H1 (cell line): ENCODE data around the gene PRR19. TPM values are rescaled to one million over a fixed set of nuclear protein-coding genes. Genes with fewer than 3 reads are reported as not detected.

Experiments
- CTCF ChIA-PET: fragments of 300-600 bp; sonication (Branson Sonifier 250); formaldehyde crosslinking; loops from one replicate; lab custom pipeline; 2021; ENCODE audit not compliant: partially characterized antibody; lab: Charles Lee
- POLR2A ChIA-PET: fragments of 300-600 bp; sonication (Branson Sonifier 250); formaldehyde crosslinking; loops from one replicate; lab custom pipeline; 2021; ENCODE audit warnings: inconsistent platforms; ENCODE audit not compliant: partially characterized antibody; lab: Charles Lee
- DNase-seq, 2 experiments: peaks; one replicate each; pipeline versions ENCODE4 v3.0.0 to v3.0.0-alpha.2; 2010 to 2022; ENCODE audit warnings: low spot score in 2 of 2, low read depth in 1 of 2, mixed read lengths in 1 of 2
- FAIRE-seq: peaks from 2 replicates; lab custom pipeline; 2011; peaks lifted over from hg19 to GRCh38; lab: Jason Lieb, UNC
- H2AFZ ChIP-seq: 2 replicates; pipeline ENCODE4 v1.8.1; 2012; ENCODE audit warnings: low read length, inconsistent platforms
- H2AK5ac ChIP-seq: 2 replicates; pipeline ENCODE4 v1.6.1; 2013; ENCODE audit warnings: low read depth, low read length
- H2BK120ac ChIP-seq: replicated peaks from 2 replicates; pipeline ENCODE3; 2013; ENCODE audit warnings: low read depth, low read length, inconsistent platforms
- H2BK12ac ChIP-seq: 2 replicates; pipeline ENCODE4 v1.6.1; 2013; ENCODE audit warnings: low read depth, low read length
- H2BK15ac ChIP-seq: 2 replicates; pipeline ENCODE4 v1.6.1; 2013; ENCODE audit warnings: low read length
- H2BK20ac ChIP-seq: 2 replicates; pipeline ENCODE4 v1.6.1; 2013; ENCODE audit warnings: low read length
- H2BK5ac ChIP-seq: 2 replicates; pipeline ENCODE4 v1.6.1; 2013; ENCODE audit warnings: low read depth, low read length
- H3K14ac ChIP-seq: 2 replicates; pipeline ENCODE4 v1.6.1; 2013; ENCODE audit warnings: inconsistent platforms; ENCODE audit not compliant: insufficient read length
- H3K18ac ChIP-seq: 2 replicates; pipeline ENCODE4 v1.6.1; 2013; ENCODE audit warnings: low read length; ENCODE audit errors: extremely low read depth
- H3K23ac ChIP-seq: 2 replicates; pipeline ENCODE4 v1.6.1; 2013; ENCODE audit warnings: inconsistent platforms; ENCODE audit not compliant: insufficient read length
- H3K23me2 ChIP-seq: 2 replicates; pipeline ENCODE4 v1.6.1; 2013; ENCODE audit warnings: low read depth, low read length
- H3K27ac ChIP-seq: 2 replicates; pipeline ENCODE4 v1.6.1; 2011; ENCODE audit warnings: low read depth, low read length, inconsistent platforms
- H3K27me3 ChIP-seq, 4 experiments: replicated peaks in 1 of 4; 1 replicate in 1 of 4; 2 replicates in 3 of 4; pipeline versions ENCODE4 v1.6.1 to v1.8.1; 2011 to 2013; ENCODE audit warnings: low read length in 3 of 4, mild to moderate bottlenecking in 3 of 4, inconsistent platforms in 2 of 4, mixed read lengths in 2 of 4, moderate library complexity in 1 of 4; ENCODE audit not compliant: control insufficient read depth in 3 of 4, insufficient read depth in 3 of 4; ENCODE audit errors: extremely low read depth in 1 of 4
- H3K36me3 ChIP-seq, 4 experiments: 2 replicates each; pipeline versions ENCODE4 v1.6.1 to v1.8.1; 2011 to 2013; ENCODE audit warnings: mild to moderate bottlenecking in 4 of 4, low read length in 3 of 4, moderate library complexity in 2 of 4, control low read depth in 1 of 4, inconsistent platforms in 1 of 4; ENCODE audit not compliant: insufficient read depth in 4 of 4, control insufficient read depth in 2 of 4
- H3K4ac ChIP-seq: replicated peaks from 2 replicates; pipeline ENCODE3; 2013; ENCODE audit warnings: low read length, low read depth, mixed read lengths, inconsistent platforms; ENCODE audit not compliant: insufficient read length
- H3K4me1 ChIP-seq, 4 experiments: replicated peaks in 1 of 4; 1 replicate in 1 of 4; 2 replicates in 3 of 4; pipeline versions ENCODE4 v1.6.1 to v1.8.1; 2011 to 2013; ENCODE audit warnings: low read length in 3 of 4, inconsistent platforms in 2 of 4, mixed read lengths in 1 of 4; ENCODE audit not compliant: insufficient read depth in 4 of 4, control insufficient read depth in 3 of 4
- H3K4me2 ChIP-seq, 2 experiments: 2 replicates each; pipeline versions ENCODE4 v1.6.1 to v1.8.1; 2011 to 2013; ENCODE audit warnings: low read depth in 2 of 2, low read length in 2 of 2, control low read depth in 1 of 2, inconsistent platforms in 1 of 2, mild to moderate bottlenecking in 1 of 2; ENCODE audit not compliant: insufficient read depth in 1 of 2
- H3K4me3 ChIP-seq, 4 experiments: fragments of 200-600, 300-600 bp in 1 of 4; sonication (generic), shearing (Covaris generic), sonication (Bioruptor Twin) in 1 of 4; 2 replicates each; pipeline versions ENCODE4 v1.5.1 to v1.8.1; 2011 to 2016; ENCODE audit warnings: low read length in 4 of 4, low read depth in 3 of 4, control low read depth in 2 of 4, inconsistent platforms in 2 of 4, mild to moderate bottlenecking in 2 of 4, mixed read lengths in 1 of 4, moderate library complexity in 1 of 4; ENCODE audit not compliant: insufficient read depth in 2 of 4; ENCODE audit errors: extremely low read depth in 1 of 4
- H3K56ac ChIP-seq: replicated peaks from 2 replicates; pipeline ENCODE3; 2013; ENCODE audit warnings: low read depth, mild to moderate bottlenecking, mixed read lengths, low read length, inconsistent platforms; ENCODE audit not compliant: insufficient read length
- H3K79me1 ChIP-seq: 2 replicates; pipeline ENCODE4 v1.6.1; 2013; ENCODE audit warnings: low read depth, low read length, control low read depth
- H3K79me2 ChIP-seq, 2 experiments: 2 replicates each; pipeline versions ENCODE4 v1.6.1 to v1.8.1; 2012 to 2013; ENCODE audit warnings: low read length in 2 of 2, mild to moderate bottlenecking in 2 of 2, inconsistent platforms in 1 of 2; ENCODE audit not compliant: insufficient read depth in 2 of 2, control insufficient read depth in 1 of 2
- H3K9ac ChIP-seq, 4 experiments: replicated peaks in 1 of 4; 1 replicate in 1 of 4; 2 replicates in 3 of 4; pipeline versions ENCODE4 v1.6.1 to v1.8.1; 2011 to 2013; ENCODE audit warnings: low read depth in 3 of 4, low read length in 3 of 4, control low read depth in 2 of 4, mild to moderate bottlenecking in 2 of 4, moderate library complexity in 2 of 4, inconsistent platforms in 1 of 4; ENCODE audit errors: extremely low read depth in 1 of 4
- H3K9me3 ChIP-seq, 2 experiments: 2 replicates each; pipeline versions ENCODE4 v1.6.1 to v1.8.1; 2012 to 2013; ENCODE audit warnings: mild to moderate bottlenecking in 2 of 2, moderate library complexity in 2 of 2, control low read depth in 1 of 2, inconsistent platforms in 1 of 2, low read depth in 1 of 2, low read length in 1 of 2, mixed read lengths in 1 of 2; ENCODE audit not compliant: insufficient read depth in 2 of 2
- H4K20me1 ChIP-seq, 2 experiments: replicated peaks in 1 of 2; 2 replicates each; pipeline versions ENCODE3 to v1.8.1; 2011 to 2013; ENCODE audit warnings: inconsistent platforms in 2 of 2, low read length in 2 of 2, mild to moderate bottlenecking in 1 of 2; ENCODE audit not compliant: insufficient read depth in 2 of 2, control insufficient read depth in 1 of 2
- H4K5ac ChIP-seq: 2 replicates; pipeline ENCODE4 v1.6.1; 2013; ENCODE audit warnings: low read length, low read depth, mixed read lengths, inconsistent platforms; ENCODE audit not compliant: insufficient read length
- H4K8ac ChIP-seq: 2 replicates; pipeline ENCODE4 v1.8.0; 2013; ENCODE audit warnings: mild to moderate bottlenecking, moderate library complexity, low read length, inconsistent platforms; ENCODE audit not compliant: insufficient read depth; ENCODE audit errors: extremely low read depth
- H4K91ac ChIP-seq: replicated peaks from 2 replicates; pipeline ENCODE3; 2013; ENCODE audit warnings: low read length, mixed read lengths, inconsistent platforms; ENCODE audit not compliant: insufficient read length
- CBX5 ChIP-seq: fragments of 300-800, 300-1000 bp; sonication (generic); IDR thresholded peaks from 2 replicates; pipeline ENCODE4 v1.7.1; 2016; ENCODE audit warnings: antibody characterized with exemption, low read length, low read depth
- HDAC2 ChIP-seq, 2 experiments: fragments of 300-600 bp in 1 of 2; sonication (generic) in 1 of 2; IDR thresholded peaks; 2 replicates each; pipeline ENCODE4 v1.6.1; 2011 to 2012; ENCODE audit warnings: low read depth in 2 of 2, low read length in 2 of 2, mild to moderate bottlenecking in 2 of 2, moderate library complexity in 2 of 2, borderline replicate concordance in 1 of 2, inconsistent platforms in 1 of 2
- KDM1A ChIP-seq: fragments of 200-600, 300-600 bp; sonication (generic); IDR thresholded peaks from 2 replicates; pipeline ENCODE4 v1.7.1; 2016; ENCODE audit warnings: mild to moderate bottlenecking, low read length, borderline replicate concordance
- POLR2A ChIP-seq, 2 experiments: IDR thresholded peaks; 1 replicate in 1 of 2; 2 replicates in 1 of 2; pipeline ENCODE4 v1.6.1; 2011; ENCODE audit warnings: low read depth in 2 of 2, low read length in 2 of 2, mild to moderate bottlenecking in 2 of 2; ENCODE audit errors: control extremely low read depth in 1 of 2
- POU5F1 ChIP-seq: IDR thresholded peaks from 2 replicates; pipeline ENCODE4 v1.6.1; 2011; ENCODE audit warnings: low read depth, mild to moderate bottlenecking, low read length, moderate library complexity
- RNF2 ChIP-seq: fragments of 200-900, 300-1000 bp; sonication (generic); IDR thresholded peaks from 2 replicates; pipeline ENCODE4 v1.7.1; 2016; ENCODE audit warnings: borderline replicate concordance, low read depth, mild to moderate bottlenecking, antibody characterized with exemption, low read length; ENCODE audit not compliant: poor library complexity, severe bottlenecking; ENCODE audit errors: missing control alignments
- SAP30 ChIP-seq: fragments of 300-600 bp; sonication (generic); IDR thresholded peaks from 2 replicates; pipeline ENCODE4 v1.7.1; 2012; ENCODE audit warnings: low read length, moderate library complexity, mild to moderate bottlenecking, inconsistent platforms; ENCODE audit not compliant: insufficient read depth, insufficient replicate concordance
- TBP ChIP-seq: IDR thresholded peaks from 2 replicates; pipeline ENCODE4 v1.6.1; 2011; ENCODE audit warnings: low read depth, low read length, improper control_type of control experiment
- TCF12 ChIP-seq: IDR thresholded peaks from 2 replicates; pipeline ENCODE4 v1.6.1; 2011; ENCODE audit warnings: low read depth, mild to moderate bottlenecking, low read length
- WGBS, 2 experiments: shearing (Covaris generic) in 1 of 2; methylation state at CpG; one replicate each; pipeline versions ENCODE4 v1.1.6 to v1.1.7; 2013 to 2015; ENCODE audit warnings: low lambda C conversion rate in 2 of 2, mixed read lengths in 2 of 2, inconsistent platforms in 1 of 2, low coverage in 1 of 2, missing lambda C conversion rate in 1 of 2; ENCODE audit not compliant: insufficient replicate concordance in 2 of 2, insufficient coverage in 1 of 2, insufficient read length in 1 of 2; ENCODE audit errors: extremely low coverage in 1 of 2, missing lambda C conversion rate in 1 of 2; 5-methylcytosine and 5-hydroxymethylcytosine counted together
- polyA plus RNA-seq, 7 experiments: library from polyadenylated mRNA; depleted of rRNA in 3 of 7; stranded (reverse) in 5 of 7; unstranded in 2 of 7; fragments of >200 nt in 5 of 7; fragments of 200-250 nt in 2 of 7; gene quantifications; 1 replicate in 5 of 7; 2 replicates in 1 of 7; 4 replicates in 1 of 7; pipeline versions ENCODE4 v1.2.1 to v1.2.3, GENCODE V29; 2011 to 2013; ENCODE audit warnings: missing spikeins in 2 of 7, mixed read lengths in 2 of 7
- total RNA-seq: library from RNA; stranded (reverse); fragmentation: NEBNext Ultra II Directional; extraction: Animal tissue kit (Norgen Biotek cat#: 25700); gene quantifications from 2 replicates; pipeline ENCODE4 v1.2.1, GENCODE V29; 2021
- TF ChIP-seq, protein P1 (sequence below): IDR thresholded peaks from 2 replicates; pipeline ENCODE4 v1.6.1; 2011; ENCODE audit warnings: low read depth, mild to moderate bottlenecking, low read length; ENCODE audit not compliant: insufficient read depth

Gene PRR19
- total and polyA plus RNA-seq, 2 of the 8 experiments (the other 6 are each of a cell fraction or from before 2014, with no cell fraction given), result 7.2 to 7.5 TPM

- CTCF ChIA-PET, result interaction anchor here (0.8 to 2.6 kb wide), 5 partner anchors 13 to 208 kb away, joined by 3 to 8 read pairs (median 3); no protein-coding TSS in a partner anchor
- Histone ChIP-seq H2BK120ac (no peak overlapping the region), H4K8ac (no peak overlapping the region; the same call in 1 of the 2 replicates), H4K20me1 (no peaks in the 10 kb centered on the region), H3K4me3 (no peak overlapping the region), H2BK12ac (no peak overlapping the region), H3K79me1 (no peaks in the 10 kb centered on the region), H3K14ac (no peak overlapping the region), H3K79me2 (no peaks in the 10 kb centered on the region), H3K56ac (no peak overlapping the region), H3K18ac (no peak overlapping the region; the same call in 1 of the 2 replicates), H3K23me2 (peaks cover 6% of the 10 kb centered on the region; the same call in 1 of the 2 replicates), H3K9ac (no peak overlapping the region), H2BK5ac (no peak overlapping the region), H3K9me3 (no peaks in the 10 kb centered on the region), H3K4me1 (peaks cover 0 to 6% (median 2%) of the 10 kb centered on the region in 4 experiments; a peak in 2 of 7 replicates), H3K4ac (no peak overlapping the region), H2AFZ (no peak overlapping the region), H2BK20ac (no peak overlapping the region), H4K91ac (no peak overlapping the region), H3K23ac (no peak overlapping the region), H4K5ac (no peak overlapping the region), H3K27ac (no peak overlapping the region), H2BK15ac (no peak overlapping the region), H3K4me2 (no peak overlapping the region), H3K36me3 (no peaks in the 10 kb centered on the region), H2AK5ac (no peak overlapping the region), H3K27me3 (peaks cover 0 to 20% (median 11%) of the 10 kb centered on the region in 4 experiments; a peak in 5 of 7 replicates)
- POLR2A ChIA-PET, result interaction anchor here (0.6 to 1.1 kb wide), 3 partner anchors 12 to 88 kb away, joined by 3 to 4 read pairs (median 3); no protein-coding TSS in a partner anchor
- 86% methylated on average over 21 of the region's 28 CpGs; no CpG with 5 or more reads in 1 of the 2 experiments for WGBS, 2 experiments
- DNase-seq (no peak), FAIRE-seq (no peak)
- TF ChIP-seq, protein P1, sequence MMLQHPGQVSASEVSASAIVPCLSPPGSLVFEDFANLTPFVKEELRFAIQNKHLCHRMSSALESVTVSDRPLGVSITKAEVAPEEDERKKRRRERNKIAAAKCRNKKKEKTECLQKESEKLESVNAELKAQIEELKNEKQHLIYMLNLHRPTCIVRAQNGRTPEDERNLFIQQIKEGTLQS, result no peak
- no peak for TF ChIP-seq HDAC2 (IDR thresholded peaks at IDR 0.05; ENCODE audit: borderline replicate concordance in 1 of 2, low read depth in 2 of 2, low read length in 2 of 2)
- no peak for TF ChIP-seq KDM1A
- TF ChIP-seq RNF2, result no peak
- TF ChIP-seq POU5F1, result no peak
- no peak for TF ChIP-seq CBX5
- no peak for TF ChIP-seq POLR2A (IDR thresholded peaks at IDR 0.05; ENCODE audit: control extremely low read depth in 1 of 2, low read depth in 2 of 2, low read length in 2 of 2)
- no peak for TF ChIP-seq TCF12
- no peak for TF ChIP-seq SAP30
- no peak for TF ChIP-seq TBP
Measured at GRCh38 chr19:42316223-42317211, 14.6 kb downstream of the PRR19 start.
